ENCODE data around the gene GRK4. TPM values are rescaled to one million over a fixed set of nuclear protein-coding genes. Genes with fewer than 3 reads are reported as not detected.

The GRK4 gene
- total and polyA plus RNA-seq, 2 experiments from 2014 or later, result 5.8 to 6.5 TPM

DNA sequence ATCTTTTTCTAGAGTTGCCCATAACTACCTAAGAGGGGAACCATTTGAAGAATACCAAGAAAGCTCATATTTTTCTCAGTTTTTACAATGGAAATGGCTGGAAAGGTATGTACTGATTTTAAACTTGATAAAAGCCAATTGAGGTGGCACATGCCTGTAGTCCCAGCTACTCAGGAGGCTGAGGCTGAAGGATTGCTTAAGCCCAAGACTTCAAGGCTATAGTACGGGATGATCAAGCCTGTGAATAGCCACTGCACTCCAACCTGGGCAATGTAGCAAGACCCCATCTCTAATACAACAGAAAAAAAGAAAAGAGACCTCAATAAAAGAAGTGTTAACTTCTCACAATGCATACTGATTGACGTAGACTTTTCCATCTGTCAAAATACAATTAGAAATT, 44.4 kb downstream of the GRK4 start:
- no peak overlapping the region for H3K27ac ChIP-seq
- no peak for TF ChIP-seq EZH2 (IDR thresholded peaks at IDR 0.05; ENCODE audit: insufficient read depth, poor library complexity, severe bottlenecking)
- no peak for TF ChIP-seq EZH2phosphoT487 (IDR thresholded peaks at IDR 0.05; ENCODE audit: insufficient read depth, low read depth)
- no peaks in the 10 kb centered on the region for H4K20me1 ChIP-seq (ENCODE audit: insufficient read depth)
- H3K4me2 ChIP-seq (ENCODE audit: unreplicated experiment), result no peak overlapping the region
- no peaks in the 10 kb centered on the region for H3K27me3 ChIP-seq (replicated peaks; ENCODE audit: insufficient read depth)
- no peak overlapping the region for H3K4me3 ChIP-seq
- no peak overlapping the region for H3K9ac ChIP-seq
- in situ Hi-C loops (cut with MboI), result no loop called here
- H3K9me3 ChIP-seq (ENCODE audit: low read depth), result no peaks in the 10 kb centered on the region
- peaks cover 22% of the 10 kb centered on the region for H3F3A ChIP-seq (ENCODE audit: insufficient read depth)
- no peak for DNase-seq
- H3K9me2 ChIP-seq (ENCODE audit: insufficient read depth), result no peaks in the 10 kb centered on the region
- 70 to 79% methylated on average over 2 of the region's 2 CpGs for WGBS, 2 experiments (ENCODE audit: low coverage in 1 of 2, low lambda C conversion rate in 2 of 2, missing lambda C conversion rate in 2 of 2)
- H3K4me1 ChIP-seq (ENCODE audit: insufficient read depth), result peaks cover 14% of the 10 kb centered on the region
- no peaks in the 10 kb centered on the region for H3K36me3 ChIP-seq (ENCODE audit: low read depth)
- H2AFZ ChIP-seq, result no peak overlapping the region
- H3K79me2 ChIP-seq (ENCODE audit: insufficient read depth), result no peaks in the 10 kb centered on the region

- peaks cover 22% of the 10 kb centered on the region for H3F3A ChIP-seq (ENCODE audit: insufficient read depth)
- WGBS, 2 experiments (ENCODE audit: low coverage in 1 of 2, low lambda C conversion rate in 2 of 2, missing lambda C conversion rate in 2 of 2), result 10% methylated on average over 7 of the region's 7 CpGs
- DNase-seq, result peak; percentile 68
- H3K9me2 ChIP-seq (ENCODE audit: insufficient read depth), result no peaks in the 10 kb centered on the region
- H3K79me2 ChIP-seq (ENCODE audit: insufficient read depth), result no peaks in the 10 kb centered on the region
- no peaks in the 10 kb centered on the region for H3K27me3 ChIP-seq (replicated peaks; ENCODE audit: insufficient read depth)
- no peaks in the 10 kb centered on the region for H3K9me3 ChIP-seq (ENCODE audit: low read depth)
- TF ChIP-seq EZH2 (IDR thresholded peaks at IDR 0.05; ENCODE audit: insufficient read depth, poor library complexity, severe bottlenecking) (no peak), EZH2phosphoT487 (IDR thresholded peaks at IDR 0.05; ENCODE audit: insufficient read depth, low read depth) (no peak)
- in situ Hi-C loops (cut with MboI), result no loop called here
- no peak overlapping the region for H3K4me2 ChIP-seq (ENCODE audit: unreplicated experiment)
- H3K4me3 ChIP-seq, result no peak overlapping the region
- H2AFZ ChIP-seq, result no peak overlapping the region
- H3K9ac ChIP-seq, result no peak overlapping the region
- peaks cover 14% of the 10 kb centered on the region for H3K4me1 ChIP-seq (ENCODE audit: insufficient read depth)
- H3K27ac ChIP-seq, result no peak overlapping the region
- no peaks in the 10 kb centered on the region for H4K20me1 ChIP-seq (ENCODE audit: insufficient read depth)
- H3K36me3 ChIP-seq (ENCODE audit: low read depth), result no peaks in the 10 kb centered on the region
Measured at GRCh38 chr4:3009422-3009821, 46.1 kb downstream of the GRK4 start.

DNA sequence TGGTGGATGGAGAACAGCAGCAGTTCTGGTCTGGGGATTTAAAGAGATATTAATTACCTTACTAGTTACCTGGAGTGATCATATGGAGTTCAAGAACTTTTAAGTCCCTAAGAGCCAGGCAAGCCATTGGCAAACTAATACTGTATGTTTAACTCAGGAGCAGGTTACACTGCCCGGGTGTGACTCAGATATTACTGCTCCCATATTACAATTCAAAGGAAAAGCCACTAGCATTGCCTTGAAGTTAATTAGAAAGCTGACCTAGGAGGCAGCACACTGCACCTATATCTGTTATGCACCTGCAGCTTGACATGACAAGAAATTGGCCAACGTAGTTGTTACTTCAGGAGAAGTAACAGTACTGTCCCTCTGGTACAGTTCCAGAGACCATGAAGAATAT, 47.2 kb downstream of the GRK4 start:
- peak overlapping the region; percentile 45 for H3K4me2 ChIP-seq (ENCODE audit: unreplicated experiment)
- no peaks in the 10 kb centered on the region for H3K79me2 ChIP-seq (ENCODE audit: insufficient read depth)
- no peak overlapping the region for H3K9ac ChIP-seq
- WGBS, 2 experiments (ENCODE audit: low coverage in 1 of 2, low lambda C conversion rate in 2 of 2, missing lambda C conversion rate in 2 of 2), result 0 to 2% methylated on average over 2 of the region's 2 CpGs
- peak; percentile 60 for DNase-seq
- H3K4me1 ChIP-seq (ENCODE audit: insufficient read depth), result peaks cover 14% of the 10 kb centered on the region
- no peaks in the 10 kb centered on the region for H3K9me3 ChIP-seq (ENCODE audit: low read depth)
- in situ Hi-C loops (cut with MboI), result no loop called here
- no peaks in the 10 kb centered on the region for H3K36me3 ChIP-seq (ENCODE audit: low read depth)
- H3F3A ChIP-seq (ENCODE audit: insufficient read depth), result peaks cover 22% of the 10 kb centered on the region
- no peak overlapping the region for H3K4me3 ChIP-seq
- H2AFZ ChIP-seq, result no peak overlapping the region
- no peaks in the 10 kb centered on the region for H3K9me2 ChIP-seq (ENCODE audit: insufficient read depth)
- peak overlapping the region; percentile 43 for H3K27ac ChIP-seq
- TF ChIP-seq EZH2 (IDR thresholded peaks at IDR 0.05; ENCODE audit: insufficient read depth, poor library complexity, severe bottlenecking), result no peak
- TF ChIP-seq EZH2phosphoT487 (IDR thresholded peaks at IDR 0.05; ENCODE audit: insufficient read depth, low read depth), result no peak
- H4K20me1 ChIP-seq (ENCODE audit: insufficient read depth), result no peaks in the 10 kb centered on the region
- H3K27me3 ChIP-seq (replicated peaks; ENCODE audit: insufficient read depth), result no peaks in the 10 kb centered on the region

GRCh38 chr4:3010998-3011397, 47.6 kb downstream of the GRK4 start:
- Histone ChIP-seq H3K9ac (no peak overlapping the region), H3K4me1 (ENCODE audit: insufficient read depth) (peaks cover 14% of the 10 kb centered on the region), H3K4me3 (no peak overlapping the region), H3K4me2 (ENCODE audit: unreplicated experiment) (peak overlapping the region; percentile 45), H3K27ac (peak overlapping the region; percentile 43), H3K9me2 (ENCODE audit: insufficient read depth) (no peaks in the 10 kb centered on the region), H3K9me3 (ENCODE audit: low read depth) (no peaks in the 10 kb centered on the region), H2AFZ (no peak overlapping the region), H4K20me1 (ENCODE audit: insufficient read depth) (no peaks in the 10 kb centered on the region), H3F3A (ENCODE audit: insufficient read depth) (peaks cover 22% of the 10 kb centered on the region), H3K27me3 (replicated peaks; ENCODE audit: insufficient read depth) (no peaks in the 10 kb centered on the region), H3K36me3 (ENCODE audit: low read depth) (no peaks in the 10 kb centered on the region), H3K79me2 (ENCODE audit: insufficient read depth) (no peaks in the 10 kb centered on the region)
- TF ChIP-seq EZH2phosphoT487 (IDR thresholded peaks at IDR 0.05; ENCODE audit: insufficient read depth, low read depth) (no peak), EZH2 (IDR thresholded peaks at IDR 0.05; ENCODE audit: insufficient read depth, poor library complexity, severe bottlenecking) (no peak)
- peak; percentile 87 for DNase-seq
- in situ Hi-C loops (cut with MboI), result no loop called here
- WGBS, 2 experiments (ENCODE audit: low coverage in 1 of 2, low lambda C conversion rate in 2 of 2, missing lambda C conversion rate in 2 of 2), result 1 to 3% methylated on average over 5 of the region's 5 CpGs

All from GM23248 (cell line).